A673 (cell line): ENCODE measurements around the gene DRC7.
A peak's percentile ranks its signal among the peaks of the same experiment; 100 is the strongest.

Experiments used
- CTCF ChIP-seq: fragments of 300-800, 200-600 bp; sonication (generic); conservative IDR thresholded peaks from 2 replicates; pipeline ENCODE4 v1.5.1; 2017; ENCODE audit warnings: low read depth, mild to moderate bottlenecking, antibody characterized with exemption, low read length, moderate library complexity, mixed read lengths
- EZH2 ChIP-seq: fragments of 200-600 bp; sonication (generic); IDR thresholded peaks from 2 replicates; pipeline ENCODE4 v1.6.1; 2017; ENCODE audit warnings: borderline replicate concordance, low read depth, mild to moderate bottlenecking, mixed read lengths, antibody characterized with exemption, low read length; ENCODE audit not compliant: poor library complexity, severe bottlenecking

DNA sequence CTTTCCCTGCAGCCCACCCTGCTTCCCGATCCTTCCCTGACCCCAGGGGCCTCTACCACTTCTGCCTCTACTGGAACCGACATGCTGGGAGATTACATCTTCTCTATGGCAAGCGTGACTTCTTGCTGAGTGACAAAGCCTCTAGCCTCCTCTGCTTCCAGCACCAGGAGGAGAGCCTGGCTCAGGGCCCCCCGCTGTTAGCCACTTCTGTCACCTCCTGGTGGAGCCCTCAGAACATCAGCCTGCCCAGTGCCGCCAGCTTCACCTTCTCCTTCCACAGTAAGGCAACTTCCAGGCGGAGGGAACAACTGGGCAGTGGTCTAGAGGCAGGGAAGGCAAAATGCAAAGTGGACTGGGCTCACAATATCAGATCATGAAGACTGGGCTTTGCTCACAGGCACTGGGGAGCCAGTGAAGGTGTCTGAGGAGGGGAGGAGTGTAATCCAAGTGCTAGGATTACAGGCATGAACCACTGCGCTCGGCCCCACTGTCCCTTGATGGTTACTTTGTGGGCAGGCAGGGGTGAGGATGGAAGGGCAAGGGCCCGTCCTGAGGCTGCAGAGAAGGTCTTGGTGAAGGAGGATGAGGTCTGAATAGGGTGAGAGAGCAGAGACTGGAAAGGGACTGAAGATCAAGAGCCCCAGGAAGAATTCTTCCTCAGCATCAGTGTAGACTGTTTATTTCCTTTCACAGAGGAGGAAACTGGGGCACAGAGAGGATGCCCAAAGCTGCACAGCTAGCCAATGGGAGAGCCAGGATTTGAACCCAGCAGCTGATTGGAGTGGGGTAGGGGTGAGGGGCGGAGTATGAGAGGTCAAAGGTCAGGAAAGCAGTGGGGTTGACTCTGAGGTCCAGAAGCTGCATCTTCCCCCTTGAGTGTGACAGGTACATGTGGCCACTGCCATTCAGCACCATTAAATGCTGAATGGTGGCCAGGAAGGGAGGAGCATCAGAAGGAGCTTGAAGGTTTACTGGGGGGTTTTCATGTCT, 43.0 kb upstream of the DRC7 start:
- TF ChIP-seq CTCF: 0 out of 2 replicates have a peak, but pooled peaks have one; percentile 11
- TF ChIP-seq EZH2: no peak
